A549 (cell line): ENCODE results near the gene TSPAN18. TPM values are rescaled to one million over a fixed set of nuclear protein-coding genes. Genes with fewer than 3 reads are reported as not detected.

Source experiments
- ATAC-seq, 2 experiments: fragments of 200-7000 bp in 1 of 2; fragments of >200 bp in 1 of 2; cut with Nextera tagmentation in 1 of 2; cut with Tn5 transposase in 1 of 2; 3 replicates each; pipeline versions ENCODE4 v1.8.0 to v1.9.1; 2018 to 2020; ENCODE audit warnings: mild to moderate bottlenecking in 1 of 2, moderate library complexity in 1 of 2
- CTCF ChIA-PET: fragments of 300-600 bp; sonication (Branson Sonifier 250); formaldehyde crosslinking; extraction: SDS; loops from one replicate; lab custom pipeline; 2021; ENCODE audit warnings: antibody characterized with exemption, inconsistent platforms; lab: Yijun Ruan, JAX
- POLR2A ChIA-PET: fragments of 350-600 bp; formaldehyde crosslinking; extraction: SDS; loops from one replicate; lab custom pipeline; 2021; ENCODE audit warnings: antibody characterized with exemption, inconsistent platforms; lab: Yijun Ruan, JAX
- DNase-seq, 2 experiments: peaks; one replicate each; pipeline versions ENCODE4 v3.0.0 to v3.0.0-alpha.2; 2011 to 2016; ENCODE audit warnings: low read depth in 1 of 2, low spot score in 1 of 2
- FAIRE-seq: peaks from 2 replicates; lab custom pipeline; 2011; peaks lifted over from hg19 to GRCh38; lab: Jason Lieb, UNC
- H3K27ac ChIP-seq, 2 experiments: fragments of >200 bp; sonication (Bioruptor Twin); formaldehyde crosslinking; 3 replicates each; pipeline ENCODE4 v1.5.1; 2016 to 2017
- H3K4me1 ChIP-seq: fragments of >200 bp; sonication (Bioruptor Twin); formaldehyde crosslinking; 3 replicates; pipeline ENCODE4 v1.6.1; 2016
- H3K4me2 ChIP-seq: fragments of >200 bp; sonication (Bioruptor Twin); formaldehyde crosslinking; 3 replicates; pipeline ENCODE4 v1.6.1; 2016
- H3K4me3 ChIP-seq: fragments of >200 bp; sonication (Bioruptor Twin); formaldehyde crosslinking; 3 replicates; pipeline ENCODE4 v1.5.1; 2016
- H3K9me3 ChIP-seq: fragments of >200 bp; sonication (Bioruptor Twin); formaldehyde crosslinking; 3 replicates; pipeline ENCODE4 v1.6.1; 2016
- ATOH8 ChIP-seq: fragments of 250-450 bp; sonication (Bioruptor Pico); IDR thresholded peaks from 2 replicates; pipeline ENCODE4 v1.5.0; 2020; ENCODE audit warnings: low read depth, mild to moderate bottlenecking, moderate library complexity
- CBX8 ChIP-seq: fragments of 200-600 bp; sonication (generic); IDR thresholded peaks from 2 replicates; pipeline ENCODE4 v1.6.1; 2016
- EHMT2 ChIP-seq: fragments of 200-600 bp; sonication (generic); IDR thresholded peaks from 2 replicates; pipeline ENCODE4 v1.6.1; 2016; ENCODE audit warnings: antibody characterized with exemption, low read depth, mild to moderate bottlenecking, moderate library complexity
- EP300 ChIP-seq, 2 experiments: fragments of >200 bp; sonication (Bioruptor Twin); formaldehyde crosslinking; IDR thresholded peaks; 2 replicates in 1 of 2; 3 replicates in 1 of 2; pipeline ENCODE4 v1.6.1; 2016 to 2017
- ESRRA ChIP-seq: fragments of 150-350 bp; IDR thresholded peaks from 2 replicates; pipeline ENCODE4 v1.6.1; 2014; ENCODE audit warnings: mild to moderate bottlenecking, low read length, borderline replicate concordance
- FOSB ChIP-seq: fragments of 250-450 bp; sonication (Bioruptor Pico); IDR thresholded peaks from 2 replicates; pipeline ENCODE4 v1.5.0; 2020; ENCODE audit warnings: mild to moderate bottlenecking, moderate library complexity
- FOSL2 ChIP-seq, 2 experiments: fragments of 450-650 bp in 1 of 2; fragments of >200 bp in 1 of 2; sonication (Bioruptor Twin) in 1 of 2; formaldehyde crosslinking; IDR thresholded peaks; 2 replicates each; pipeline versions ENCODE4 v1.5.0 to v1.6.1; 2016 to 2020; ENCODE audit warnings: mild to moderate bottlenecking in 1 of 2, moderate library complexity in 1 of 2
- FOXS1 ChIP-seq: fragments of 250-450 bp; sonication (Bioruptor Pico); IDR thresholded peaks from 2 replicates; pipeline ENCODE4 v1.5.0; 2020; ENCODE audit warnings: mild to moderate bottlenecking, moderate library complexity
- HDAC2 ChIP-seq: fragments of 200-600 bp; sonication (generic); IDR thresholded peaks from 2 replicates; pipeline ENCODE4 v1.6.1; 2016
- HEYL ChIP-seq: fragments of 250-450 bp; sonication (Bioruptor Pico); IDR thresholded peaks from 2 replicates; pipeline ENCODE4 v1.8.0; 2021; ENCODE audit warnings: mild to moderate bottlenecking, moderate library complexity
- HOXB5 ChIP-seq: fragments of 250-450 bp; sonication (Bioruptor Pico); IDR thresholded peaks from 2 replicates; pipeline ENCODE4 v1.5.0; 2020; ENCODE audit warnings: mild to moderate bottlenecking, moderate library complexity
- JUNB ChIP-seq: fragments of >200 bp; sonication (Bioruptor Twin); formaldehyde crosslinking; IDR thresholded peaks from 2 replicates; pipeline ENCODE4 v1.6.1; 2016
- MAFK ChIP-seq: fragments of 450-650 bp; IDR thresholded peaks from 2 replicates; pipeline ENCODE4 v1.6.1; 2014; ENCODE audit not compliant: partially characterized antibody
- MAX ChIP-seq: IDR thresholded peaks from 2 replicates; pipeline ENCODE4 v1.6.1; 2012
- NR3C1 ChIP-seq: fragments of >200 bp; sonication (Bioruptor Twin); formaldehyde crosslinking; IDR thresholded peaks from 3 replicates; pipeline ENCODE4 v1.6.1; 2017
- SMC3 ChIP-seq: fragments of >200 bp; sonication (Bioruptor Twin); formaldehyde crosslinking; IDR thresholded peaks from 3 replicates; pipeline ENCODE4 v1.6.1; 2018; ENCODE audit warnings: inconsistent platforms
- ZNF302 ChIP-seq: fragments of 250-450 bp; sonication (Bioruptor Pico); IDR thresholded peaks from 2 replicates; pipeline ENCODE4 v1.9.0; 2021; ENCODE audit warnings: inconsistent platforms, mild to moderate bottlenecking, moderate library complexity
- WGBS: methylation state at CpG from one replicate; pipeline ENCODE4 v1.1.6; 2017; ENCODE audit errors: missing lambda C conversion rate; 5-methylcytosine and 5-hydroxymethylcytosine counted together
- polyA plus RNA-seq, 4 experiments: library from polyadenylated mRNA; depleted of rRNA in 3 of 4; stranded (reverse); fragments of >200 nt; fragmentation: RNase III in 1 of 4; extraction: RNeasy Plus Mini Kit Qiagen cat#74134 plus additional on column Dnase treatment in 1 of 4; gene quantifications; 2 replicates in 3 of 4; 3 replicates in 1 of 4; pipeline ENCODE4 v1.2.3, GENCODE V29; 2011 to 2017
- TF ChIP-seq, protein P1 (sequence below): fragments of >200 bp; sonication (Bioruptor Twin); formaldehyde crosslinking; IDR thresholded peaks from 2 replicates; pipeline ENCODE4 v1.6.1; 2016
- TF ChIP-seq, protein P2 (sequence below): fragments of >200 bp; sonication (Bioruptor Twin); formaldehyde crosslinking; IDR thresholded peaks from 3 replicates; pipeline ENCODE4 v1.5.1; 2016
- TF ChIP-seq, protein P3 (sequence below): fragments of 150-350 bp; IDR thresholded peaks from 2 replicates; pipeline ENCODE4 v1.6.1; 2014; ENCODE audit warnings: low read depth, mild to moderate bottlenecking, low read length

The TSPAN18 gene
- polyA plus RNA-seq, 2 of the 4 experiments (the other 2 are of a cell fraction): 0.81 to 4.5 TPM

- H3K4me3 ChIP-seq: no peak overlapping the region
- peak in 1 of 2 experiments; percentile 11 for DNase-seq
- CTCF ChIA-PET: interaction anchor here (1.1 to 1.7 kb wide), 4 partner anchors 14 to 49 kb away, joined by 3 to 5 read pairs (median 4); no protein-coding TSS in a partner anchor
- H3K4me1 ChIP-seq: peaks cover 43% of the 10 kb centered on the region
- TF ChIP-seq FOSL2 (IDR thresholded peaks at IDR 0.05): peak; percentile 0; the same call in 1 of the 2 replicates
- TF ChIP-seq FOSL2 (CRISPR knock-in tag; IDR thresholded peaks at IDR 0.05): no peak
- 0 out of 2 replicates have a peak, but pooled peaks have one; percentile 3 for TF ChIP-seq JUNB
- no peak for TF ChIP-seq FOXS1
- 0 out of 5 replicates have a peak, but pooled peaks of 1 of the 2 experiments have one; percentile 3 for TF ChIP-seq EP300 (IDR thresholded peaks at IDR 0.05)
- TF ChIP-seq NR3C1: no peak
- TF ChIP-seq, all 56 proteins: peak for 3
- POLR2A ChIA-PET: interaction anchor here (1.1 kb wide), 2 partner anchors 20 to 47 kb away, joined by 3 to 4 read pairs; no protein-coding TSS in a partner anchor
- peak overlapping the region; percentile 79 for H3K4me2 ChIP-seq
- no peaks in the 10 kb centered on the region for H3K9me3 ChIP-seq
- FAIRE-seq: no peak
- 48% methylated on average over 5 of the region's 5 CpGs for WGBS
- peak; percentile 11 to 62; a peak in 4 of 6 replicates for ATAC-seq
- H3K27ac ChIP-seq: peak overlapping the region; percentile 88 to 99
These were observed 135.9 kb downstream of the TSPAN18 start for GRCh38 chr11:44862558-44863101.

- DNase-seq (no peak), ATAC-seq (no peak), FAIRE-seq (no peak)
- peak overlapping the region; percentile 88 to 99 for H3K27ac ChIP-seq
- H3K9me3 ChIP-seq: no peaks in the 10 kb centered on the region
- POLR2A ChIA-PET: no interaction called here
- H3K4me1 ChIP-seq: peaks cover 43% of the 10 kb centered on the region
- WGBS: 89% methylated on average over 6 of the region's 6 CpGs
- CTCF ChIA-PET: interaction anchor here (1.0 to 1.7 kb wide), 4 partner anchors 14 to 248 kb away, joined by 3 to 5 read pairs (median 4); no protein-coding TSS in a partner anchor
- H3K4me3 ChIP-seq: no peak overlapping the region
- H3K4me2 ChIP-seq: peak overlapping the region; percentile 79; the same call in 1 of the 3 replicates
- TF ChIP-seq ZNF302 (CRISPR knock-in tag) (no peak), ESRRA (no peak), HOXB5 (CRISPR knock-in tag) (no peak), HDAC2 (no peak), NR3C1 (no peak), EHMT2 (no peak), EP300 (IDR thresholded peaks at IDR 0.05) (no peak), FOSB (no peak), ATOH8 (CRISPR knock-in tag) (no peak), CBX8 (no peak), SMC3 (no peak), MAFK (no peak), HEYL (CRISPR knock-in tag) (no peak), MAX (no peak)
- TF ChIP-seq, protein P1, sequence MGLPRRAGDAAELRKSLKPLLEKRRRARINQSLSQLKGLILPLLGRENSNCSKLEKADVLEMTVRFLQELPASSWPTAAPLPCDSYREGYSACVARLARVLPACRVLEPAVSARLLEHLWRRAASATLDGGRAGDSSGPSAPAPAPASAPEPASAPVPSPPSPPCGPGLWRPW: no peak
- TF ChIP-seq, protein P2, sequence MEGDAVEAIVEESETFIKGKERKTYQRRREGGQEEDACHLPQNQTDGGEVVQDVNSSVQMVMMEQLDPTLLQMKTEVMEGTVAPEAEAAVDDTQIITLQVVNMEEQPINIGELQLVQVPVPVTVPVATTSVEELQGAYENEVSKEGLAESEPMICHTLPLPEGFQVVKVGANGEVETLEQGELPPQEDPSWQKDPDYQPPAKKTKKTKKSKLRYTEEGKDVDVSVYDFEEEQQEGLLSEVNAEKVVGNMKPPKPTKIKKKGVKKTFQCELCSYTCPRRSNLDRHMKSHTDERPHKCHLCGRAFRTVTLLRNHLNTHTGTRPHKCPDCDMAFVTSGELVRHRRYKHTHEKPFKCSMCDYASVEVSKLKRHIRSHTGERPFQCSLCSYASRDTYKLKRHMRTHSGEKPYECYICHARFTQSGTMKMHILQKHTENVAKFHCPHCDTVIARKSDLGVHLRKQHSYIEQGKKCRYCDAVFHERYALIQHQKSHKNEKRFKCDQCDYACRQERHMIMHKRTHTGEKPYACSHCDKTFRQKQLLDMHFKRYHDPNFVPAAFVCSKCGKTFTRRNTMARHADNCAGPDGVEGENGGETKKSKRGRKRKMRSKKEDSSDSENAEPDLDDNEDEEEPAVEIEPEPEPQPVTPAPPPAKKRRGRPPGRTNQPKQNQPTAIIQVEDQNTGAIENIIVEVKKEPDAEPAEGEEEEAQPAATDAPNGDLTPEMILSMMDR: no peak
- TF ChIP-seq, protein P3, sequence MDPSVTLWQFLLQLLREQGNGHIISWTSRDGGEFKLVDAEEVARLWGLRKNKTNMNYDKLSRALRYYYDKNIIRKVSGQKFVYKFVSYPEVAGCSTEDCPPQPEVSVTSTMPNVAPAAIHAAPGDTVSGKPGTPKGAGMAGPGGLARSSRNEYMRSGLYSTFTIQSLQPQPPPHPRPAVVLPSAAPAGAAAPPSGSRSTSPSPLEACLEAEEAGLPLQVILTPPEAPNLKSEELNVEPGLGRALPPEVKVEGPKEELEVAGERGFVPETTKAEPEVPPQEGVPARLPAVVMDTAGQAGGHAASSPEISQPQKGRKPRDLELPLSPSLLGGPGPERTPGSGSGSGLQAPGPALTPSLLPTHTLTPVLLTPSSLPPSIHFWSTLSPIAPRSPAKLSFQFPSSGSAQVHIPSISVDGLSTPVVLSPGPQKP: no peak
These were observed 136.5 kb downstream of the TSPAN18 start for GRCh38 chr11:44863231-44863630.
